22Rv1 (cell line): ENCODE data around the gene ACSF2.

ENCODE experiments used
- CTCF ChIP-seq: fragments of 450-650 bp; IDR thresholded peaks from 2 replicates; pipeline ENCODE4 v1.5.1; 2017; ENCODE audit warnings: mild to moderate bottlenecking
- ZFX ChIP-seq: fragments of 450-650 bp; IDR thresholded peaks from 2 replicates; pipeline ENCODE4 v1.6.1; 2017; ENCODE audit warnings: antibody characterized with exemption, borderline replicate concordance

GRCh38 chr17:50430821-50431618, 5.0 kb downstream of the ACSF2 start:
- TF ChIP-seq CTCF (no peak), ZFX (no peak)
